Mucosa of rectum (tissue), 2 donors: ENCODE data around the gene BBLN.

Source experiments
- H3K27ac ChIP-seq, 2 donors: one replicate each; pipeline ENCODE4 v1.7.0; 2013; ENCODE audit warnings: inconsistent platforms in 2 of 2, low read depth in 2 of 2, low read length in 2 of 2
- H3K27me3 ChIP-seq, 2 donors: one replicate each; pipeline ENCODE4 v1.7.0; 2013; ENCODE audit warnings: low read length in 2 of 2; ENCODE audit not compliant: control insufficient read depth in 2 of 2, insufficient read depth in 2 of 2
- H3K36me3 ChIP-seq, 2 donors: one replicate each; pipeline ENCODE4 v1.7.0; 2013; ENCODE audit warnings: low read length in 2 of 2; ENCODE audit not compliant: control insufficient read depth in 2 of 2, insufficient read depth in 2 of 2
- H3K4me1 ChIP-seq, 2 donors: one replicate each; pipeline ENCODE4 v1.7.0; 2013; ENCODE audit warnings: low read length in 2 of 2, mild to moderate bottlenecking in 1 of 2; ENCODE audit not compliant: control insufficient read depth in 2 of 2, insufficient read depth in 2 of 2
- H3K4me3 ChIP-seq, 2 donors: one replicate each; pipeline ENCODE4 v1.7.0; 2013; ENCODE audit warnings: low read length in 2 of 2
- H3K9ac ChIP-seq, 2 donors: one replicate each; pipeline ENCODE4 v1.7.0; 2013; ENCODE audit warnings: low read length in 2 of 2, low read depth in 1 of 2, mild to moderate bottlenecking in 1 of 2
- H3K9me3 ChIP-seq, 2 donors: one replicate each; pipeline ENCODE4 v1.7.0; 2013; ENCODE audit warnings: low read length in 2 of 2; ENCODE audit not compliant: control insufficient read depth in 2 of 2
- donor health status: healthy.
- donor health status: Normal muscosa, but diverticular disease.

BBLN gene

GRCh38 chr9:128190516-128191405 is 30.7 kb downstream of the BBLN start:
- H3K4me1 ChIP-seq: peaks cover 13 to 18% of the 10 kb centered on the region in 2 donors
- H3K9me3 ChIP-seq: no peaks in the 10 kb centered on the region
- H3K9ac ChIP-seq: peak overlapping the region; percentile 87 to 89
- H3K36me3 ChIP-seq: peaks cover 7 to 18% of the 10 kb centered on the region in 2 donors
- H3K27me3 ChIP-seq: no peaks in the 10 kb centered on the region
- H3K4me3 ChIP-seq: peak overlapping the region; percentile 71 to 88
- peak overlapping the region; percentile 82 to 91 for H3K27ac ChIP-seq

- H3K27me3 ChIP-seq: no peaks in the 10 kb centered on the region
- peaks cover 7 to 13% of the 10 kb centered on the region in 2 donors for H3K36me3 ChIP-seq
- peaks cover 13 to 18% of the 10 kb centered on the region in 2 donors for H3K4me1 ChIP-seq
- H3K4me3 ChIP-seq: peak within 1 kb of the TSS; percentile 71 to 88
- peak within 1 kb of the TSS; percentile 89 to 90 for H3K9ac ChIP-seq
- H3K27ac ChIP-seq: peak within 1 kb of the TSS; percentile 82 to 91
- no peaks in the 10 kb centered on the region for H3K9me3 ChIP-seq
These were observed 31.5 kb downstream of the BBLN start, which contains the start of gene CIZ1 for GRCh38 chr9:128191406-128192046. Gene CIZ1, minus strand, starts transcription at chr9:128191572. Its CDS starts 715 bp downstream, at chr9:128190857.

GRCh38 chr9:128192601-128193371 is 32.7 kb downstream of the BBLN start:
- peaks cover 13 to 18% of the 10 kb centered on the region in 2 donors for H3K4me1 ChIP-seq
- no peaks in the 10 kb centered on the region for H3K27me3 ChIP-seq
- H3K9ac ChIP-seq: peak overlapping the region; percentile 24 to 89
- H3K36me3 ChIP-seq: peaks cover 3 to 11% of the 10 kb centered on the region in 2 donors
- H3K9me3 ChIP-seq: no peaks in the 10 kb centered on the region
- H3K27ac ChIP-seq: peak overlapping the region; percentile 76 to 82
- peak overlapping the region; percentile 71 to 88 for H3K4me3 ChIP-seq

- H3K27me3 ChIP-seq: no peaks in the 10 kb centered on the region
- no peaks in the 10 kb centered on the region for H3K9me3 ChIP-seq
- peaks cover 13 to 18% of the 10 kb centered on the region in 2 donors for H3K4me1 ChIP-seq
- peak overlapping the region in 1 of 2 donors; percentile 89 for H3K9ac ChIP-seq
- peak overlapping the region; percentile 76 to 82 for H3K27ac ChIP-seq
- H3K36me3 ChIP-seq: peaks cover 3 to 8% of the 10 kb centered on the region in 2 donors
- peak overlapping the region in 1 of 2 donors; percentile 88 for H3K4me3 ChIP-seq
These were observed 33.5 kb downstream of the BBLN start for GRCh38 chr9:128193469-128194096.

- H3K9ac ChIP-seq: no peak overlapping the region
- H3K4me1 ChIP-seq: peaks cover 2 to 7% of the 10 kb centered on the region in 2 donors
- H3K27ac ChIP-seq: no peak overlapping the region
These were observed 41.6 kb downstream of the BBLN start for GRCh38 chr9:128201441-128202369.

DNA sequence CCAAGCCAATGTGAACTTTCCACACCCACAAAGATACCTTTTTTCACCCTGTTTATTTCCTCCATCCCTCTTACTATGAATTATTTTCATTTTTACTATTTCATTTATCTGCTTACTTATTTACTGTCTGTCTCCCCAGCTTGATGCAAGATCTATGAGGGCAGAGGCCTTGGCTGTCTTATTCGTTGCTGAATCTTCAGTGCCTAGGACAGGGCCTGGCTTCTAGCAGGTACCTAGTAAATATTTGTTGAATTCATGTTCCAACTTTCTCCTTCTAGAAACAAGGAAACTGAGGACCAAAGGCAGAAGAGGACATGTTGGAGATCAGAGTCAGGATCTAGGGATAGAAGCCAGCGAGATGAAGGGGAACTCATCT is 42.6 kb downstream of the BBLN start:
- H3K27ac ChIP-seq: no peak overlapping the region

More at GRCh38 chr9:128201441-128202369, 41.6 kb downstream of the BBLN start:
- Histone ChIP-seq H3K27me3 (peaks cover 11 to 18% of the 10 kb centered on the region in 2 donors), H3K36me3 (no peaks in the 10 kb centered on the region), H3K9me3 (no peaks in the 10 kb centered on the region), H3K4me3 (no peak overlapping the region)

DNA sequence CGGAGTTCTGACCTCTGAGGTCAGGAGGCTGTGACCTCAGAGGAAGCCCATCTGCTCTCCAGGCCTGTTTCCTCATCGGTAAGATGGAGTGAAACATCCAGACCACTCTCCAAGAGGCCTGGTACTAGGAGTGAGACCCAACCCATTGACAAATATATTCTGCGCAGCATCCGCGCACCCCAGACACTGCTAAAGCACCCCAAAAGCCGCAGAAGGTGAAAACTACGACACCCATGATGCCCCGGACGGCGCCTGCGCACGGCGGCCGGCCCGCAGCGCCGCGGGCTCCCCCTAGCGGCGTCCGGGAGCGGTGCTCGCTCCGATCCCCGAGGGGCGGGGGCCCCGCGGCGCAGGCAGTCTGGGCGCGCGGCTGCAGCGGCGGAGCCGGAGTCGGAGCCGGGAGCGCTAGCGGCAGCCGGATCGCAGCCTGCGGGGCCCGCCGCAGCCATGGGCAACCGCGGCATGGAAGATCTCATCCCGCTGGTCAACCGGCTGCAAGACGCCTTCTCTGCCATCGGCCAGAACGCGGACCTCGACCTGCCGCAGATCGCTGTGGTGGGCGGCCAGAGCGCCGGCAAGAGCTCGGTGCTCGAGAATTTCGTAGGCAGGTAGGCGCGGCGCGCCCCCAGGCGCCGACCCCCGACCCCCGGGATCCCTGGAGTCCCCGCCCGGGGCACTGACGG is 43.1 kb downstream of the BBLN start, which contains the start of gene DNM1:
DNM1 (plus strand) TSS at position 356 of the 683 bp plus-strand sequence; CDS start at position 448, 92 bp downstream.
- Histone ChIP-seq H3K36me3 (no peaks in the 10 kb centered on the region), H3K4me3 (peak within 1 kb of the TSS; percentile 66 to 71), H3K9ac (peak within 1 kb of the TSS; percentile 23 to 52), H3K27me3 (peaks cover 11 to 18% of the 10 kb centered on the region in 2 donors), H3K4me1 (peaks cover 5 to 10% of the 10 kb centered on the region in 2 donors), H3K9me3 (no peaks in the 10 kb centered on the region), H3K27ac (no peak within 1 kb of the TSS)

More for the DNA sequence above, 42.6 kb downstream of the BBLN start:
- H3K9ac ChIP-seq: no peak overlapping the region
- H3K27me3 ChIP-seq: peaks cover 11 to 18% of the 10 kb centered on the region in 2 donors
- H3K4me3 ChIP-seq: peak overlapping the region in 1 of 2 donors; percentile 60
- H3K9me3 ChIP-seq: no peaks in the 10 kb centered on the region
- no peaks in the 10 kb centered on the region for H3K36me3 ChIP-seq
- H3K4me1 ChIP-seq: peaks cover 5 to 10% of the 10 kb centered on the region in 2 donors

DNA sequence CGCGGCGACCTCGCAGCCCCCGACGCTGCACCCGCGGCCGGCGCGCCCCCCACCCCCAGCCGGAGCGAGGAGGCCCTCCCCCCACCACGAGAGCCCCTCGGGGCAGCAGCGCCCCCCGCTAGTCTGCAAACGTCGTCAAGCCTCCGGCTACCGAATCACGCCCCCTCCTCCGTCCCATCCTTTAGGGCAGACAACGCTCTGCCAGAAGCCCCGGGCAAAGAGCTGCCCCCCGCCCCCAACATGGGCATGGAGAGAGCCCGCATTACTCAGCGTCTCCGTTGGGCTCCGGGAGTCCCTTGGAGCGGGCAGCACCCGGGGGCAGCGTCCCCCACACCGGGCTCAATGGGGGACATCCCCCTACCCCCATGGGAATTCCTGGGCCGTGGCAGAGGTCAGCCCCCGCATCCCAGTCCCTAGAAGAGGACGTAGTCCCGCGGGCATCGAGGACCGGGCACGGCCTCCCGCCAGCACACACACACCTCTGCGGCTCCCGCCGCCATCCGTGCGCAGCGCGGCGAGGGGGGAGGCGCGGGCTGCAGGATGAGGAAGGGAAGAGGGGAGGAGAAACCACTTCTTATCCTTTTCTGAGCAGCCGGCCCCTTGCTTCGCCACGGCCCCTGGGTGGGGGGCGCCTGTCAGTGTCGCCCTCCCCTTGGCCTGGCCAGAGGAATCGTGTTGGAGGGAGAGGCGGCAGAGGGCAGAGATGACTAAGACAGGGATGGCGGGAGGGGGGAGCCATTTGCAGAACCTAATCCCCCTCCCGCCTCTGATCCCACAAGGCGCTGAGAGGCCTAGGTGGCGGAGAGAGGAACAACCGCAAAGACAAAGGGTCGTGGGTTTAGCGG is 43.9 kb downstream of the BBLN start:
- Histone ChIP-seq H3K9me3 (no peaks in the 10 kb centered on the region), H3K4me3 (peak overlapping the region; percentile 66 to 71), H3K9ac (peak overlapping the region; percentile 6 to 12), H3K36me3 (no peaks in the 10 kb centered on the region), H3K4me1 (peaks cover 5 to 10% of the 10 kb centered on the region in 2 donors), H3K27ac (no peak overlapping the region), H3K27me3 (peaks cover 11 to 18% of the 10 kb centered on the region in 2 donors)
